GM18870 (cell line): Measurements from ENCODE around the gene GRM4.

Experiments
- ATAC-seq: cut with Tn5 transposase; IDR thresholded peaks from one replicate; pipeline ENCODE4 v1.9.1; 2021; ENCODE audit warnings: moderate library complexity; ENCODE audit not compliant: unreplicated experiment

Gene GRM4

DNA sequence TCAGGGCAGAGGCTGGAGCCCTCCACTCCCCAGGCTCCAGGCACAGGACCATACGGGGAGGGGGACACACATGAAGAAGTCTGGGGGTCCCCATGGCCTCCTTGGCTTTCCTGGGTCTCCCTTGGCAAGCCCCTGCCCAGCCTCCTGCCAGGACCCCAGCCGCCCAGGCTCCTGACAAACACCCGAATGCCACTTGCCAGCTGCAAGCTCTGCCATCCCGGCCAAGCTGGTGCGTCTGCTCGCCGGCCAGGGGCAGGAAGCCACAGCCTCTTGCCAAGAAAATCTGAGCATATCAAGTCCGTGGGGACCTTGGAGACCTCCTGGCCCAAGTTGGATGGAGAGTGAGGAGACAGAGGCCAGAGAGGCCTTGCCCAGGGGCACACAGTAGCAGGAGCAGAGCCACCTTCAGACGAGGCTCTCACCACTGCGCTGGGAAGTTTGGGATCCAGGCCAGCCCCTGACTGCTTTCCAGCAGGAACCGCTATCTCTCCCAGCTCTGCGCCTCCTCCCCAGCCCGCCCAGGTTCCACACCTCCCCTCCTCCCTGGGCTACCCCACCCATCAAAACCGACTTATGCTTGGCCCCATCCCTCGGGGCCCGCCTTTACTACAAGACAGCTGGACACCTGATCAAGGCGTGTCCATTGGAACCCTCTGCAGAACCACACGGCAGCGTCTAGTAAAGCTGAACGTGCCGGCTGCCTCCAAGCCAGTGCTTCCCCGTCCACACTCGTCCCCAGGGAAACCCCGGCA, 80.2 kb downstream of the GRM4 start:
- no peak for ATAC-seq

DNA sequence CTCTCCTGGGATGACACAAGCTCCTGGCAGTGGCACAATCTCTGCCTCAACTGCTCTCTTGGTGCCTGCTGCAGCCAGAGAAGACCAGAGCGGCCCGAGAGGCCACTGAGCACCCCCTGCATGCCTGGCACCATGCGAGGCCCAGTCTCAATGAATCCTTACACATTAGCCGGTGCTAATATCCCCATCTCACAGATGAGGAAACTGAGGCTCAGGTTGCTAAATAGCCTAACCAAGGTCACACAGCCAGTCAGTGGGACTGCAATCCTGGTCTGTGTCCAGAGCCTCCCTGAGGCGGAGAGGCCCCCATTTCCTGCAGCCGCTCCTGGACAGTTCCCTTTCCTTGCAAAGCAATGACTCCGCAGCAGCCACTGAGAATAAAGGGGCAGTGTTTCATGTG, 81.2 kb downstream of the GRM4 start:
- no peak for ATAC-seq

DNA sequence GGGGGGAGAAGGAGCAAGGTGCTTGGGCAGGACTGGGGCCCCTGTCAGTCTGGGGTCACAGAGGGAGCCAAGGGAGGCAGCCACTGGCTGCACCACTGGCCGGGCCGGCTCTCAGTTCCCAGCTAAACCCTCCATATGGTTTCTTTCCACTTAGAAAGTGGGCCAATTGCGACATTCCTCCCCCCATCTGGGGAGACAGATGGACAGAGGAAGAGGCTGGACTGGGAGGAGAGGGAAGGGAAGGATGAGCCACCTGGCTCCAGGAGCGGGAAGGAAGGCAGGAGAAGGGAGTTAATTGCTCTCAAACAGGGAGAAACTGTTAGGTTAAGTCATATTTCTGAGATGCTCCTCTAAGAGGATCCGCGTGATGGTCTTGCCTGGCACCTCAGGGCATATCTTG, 82.2 kb downstream of the GRM4 start:
- no peak for ATAC-seq

DNA sequence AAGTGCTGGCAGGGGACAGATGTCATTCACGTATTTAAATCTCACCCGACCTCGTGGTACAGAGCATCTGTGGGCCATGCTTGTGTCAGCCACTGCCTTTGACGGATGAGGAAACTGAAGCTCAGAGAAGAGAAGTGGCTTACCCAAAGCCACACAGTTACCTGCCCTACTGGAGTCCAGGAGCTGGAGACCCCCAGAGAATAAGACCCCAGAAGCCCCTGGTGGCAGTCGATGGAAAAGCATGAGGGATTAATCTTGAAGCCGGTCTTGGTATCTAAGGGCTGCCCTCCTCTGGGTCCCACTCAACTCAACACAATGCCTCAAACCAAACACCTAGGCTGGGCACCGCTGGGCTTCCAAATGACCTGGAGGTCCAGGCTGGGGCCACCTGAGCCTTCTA, 83.1 kb downstream of the GRM4 start:
- ATAC-seq: no peak

DNA sequence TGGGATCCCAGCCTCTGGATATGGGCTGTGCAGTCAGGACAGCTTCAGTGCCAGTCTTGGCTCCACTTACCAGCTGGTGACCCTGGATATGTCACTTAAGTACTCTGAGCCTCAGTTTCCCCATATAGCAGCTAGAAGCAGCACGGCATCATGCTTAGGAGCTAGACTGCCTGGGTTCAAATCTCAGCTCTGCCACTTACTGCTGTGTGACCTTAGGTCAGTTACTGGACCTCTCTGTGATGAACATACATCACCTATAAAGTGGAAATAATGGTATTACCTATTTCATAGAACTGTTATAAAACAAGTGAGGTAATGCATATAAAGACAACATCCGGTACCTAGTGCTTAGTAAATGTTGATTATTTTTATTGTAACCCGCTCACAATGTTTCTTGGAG, 83.7 kb downstream of the GRM4 start:
- no peak for ATAC-seq

DNA sequence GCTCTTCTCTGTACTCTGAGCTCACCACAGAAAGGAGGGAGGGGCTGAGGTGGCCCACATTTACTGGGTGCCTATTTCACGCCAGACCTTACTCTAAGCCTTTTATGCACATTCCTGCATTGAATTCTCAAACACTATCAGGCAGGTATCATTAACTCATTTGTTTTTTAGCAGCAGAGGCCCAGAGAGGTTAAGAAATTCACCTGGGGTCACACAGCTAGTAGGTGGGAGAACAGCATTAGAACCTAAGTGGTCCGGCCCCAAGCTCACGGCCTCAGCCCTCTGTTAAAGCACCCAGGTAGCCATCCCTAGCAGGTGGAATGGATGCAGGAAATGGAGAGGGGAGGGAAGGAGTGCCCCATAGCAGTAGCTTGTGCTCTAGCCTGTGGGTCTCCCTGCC, 84.5 kb downstream of the GRM4 start:
- ATAC-seq: no peak

DNA sequence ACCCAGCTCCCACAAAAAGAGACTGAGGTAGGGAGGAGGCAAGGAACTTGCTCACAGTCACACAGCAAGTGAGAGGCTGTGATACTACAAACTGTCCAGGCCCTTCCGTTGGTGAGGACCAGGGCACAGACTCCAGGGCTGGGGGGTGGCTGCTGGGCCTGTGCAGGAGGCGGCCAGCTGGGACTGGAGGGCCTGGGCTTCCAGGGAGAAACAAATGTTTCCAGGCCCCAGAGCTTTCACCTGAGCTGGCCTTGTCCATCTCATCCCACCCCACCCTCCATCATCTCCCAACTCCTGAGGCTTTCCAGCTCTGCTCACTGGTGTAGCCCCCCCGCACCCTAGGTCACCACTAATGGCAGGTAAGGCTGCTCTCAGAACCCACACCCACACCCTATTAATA, 86.0 kb downstream of the GRM4 start:
- no peak for ATAC-seq

DNA sequence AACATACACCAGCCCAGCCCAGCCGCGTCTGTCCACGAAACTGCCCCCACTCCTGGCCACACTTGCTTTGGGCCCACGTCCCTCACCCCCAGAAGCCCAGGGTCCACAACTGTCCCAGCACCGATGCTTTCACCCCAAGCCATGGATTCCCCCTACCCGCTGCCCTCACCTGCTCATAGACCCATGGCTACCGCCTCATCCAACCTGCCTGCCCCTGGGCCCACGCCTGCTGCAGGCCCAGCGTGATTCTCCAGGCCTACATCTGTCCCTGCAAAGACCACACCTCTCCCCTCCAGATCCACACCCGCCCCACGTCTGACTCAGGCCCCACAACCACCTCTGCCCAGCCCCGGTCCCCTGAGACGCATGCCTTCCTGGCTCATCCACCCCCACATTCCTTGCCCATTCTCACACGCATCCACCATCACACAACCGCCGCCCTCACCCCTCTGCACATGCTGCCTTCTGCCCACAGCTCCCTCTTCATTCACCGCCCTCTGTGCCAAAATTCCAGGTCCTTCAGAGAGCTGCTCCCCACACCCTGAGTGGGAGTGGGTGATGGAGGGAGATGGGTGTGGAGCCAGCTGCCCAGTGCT, 86.7 kb downstream of the GRM4 start:
- ATAC-seq: no peak

DNA sequence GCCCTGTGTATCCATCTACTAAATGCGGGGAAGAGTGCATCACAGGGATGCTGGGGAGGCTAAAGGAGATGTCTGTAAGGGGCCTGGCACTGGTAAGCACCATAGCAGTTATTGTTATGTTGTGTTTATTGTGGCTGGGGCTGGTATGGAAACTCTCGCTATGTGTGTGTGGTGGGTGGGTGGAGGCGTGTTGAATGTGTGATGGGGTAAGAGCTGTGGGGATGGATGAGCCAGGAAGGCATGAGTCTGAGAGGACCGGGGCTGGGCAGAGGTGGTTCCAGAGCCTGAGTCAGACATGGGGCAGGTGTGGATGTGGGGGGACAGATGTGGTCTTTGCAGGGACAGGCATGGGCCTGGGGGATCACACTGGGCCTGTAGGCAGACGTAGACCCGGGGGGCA, 88.1 kb downstream of the GRM4 start:
- no peak for ATAC-seq

DNA sequence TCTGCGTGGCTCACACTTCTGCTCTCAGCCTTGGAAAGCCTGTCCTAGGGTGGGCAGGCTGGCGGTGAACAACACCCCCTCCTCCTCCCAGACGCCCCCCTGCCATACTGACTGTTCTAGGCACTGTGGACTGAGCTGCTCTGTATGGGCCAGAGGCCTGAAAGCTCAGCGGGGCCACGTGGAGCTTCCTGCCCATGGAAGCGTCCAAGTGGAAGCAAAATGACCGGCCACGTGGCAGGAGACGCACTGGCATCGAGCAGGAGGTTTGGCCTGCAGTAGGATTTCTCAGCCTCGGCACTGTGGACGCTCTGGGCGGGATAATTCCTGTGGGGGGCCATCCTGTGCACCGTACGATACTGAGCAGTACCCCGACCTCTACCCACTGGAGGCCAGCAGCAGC, 88.7 kb downstream of the GRM4 start:
- no peak for ATAC-seq

DNA sequence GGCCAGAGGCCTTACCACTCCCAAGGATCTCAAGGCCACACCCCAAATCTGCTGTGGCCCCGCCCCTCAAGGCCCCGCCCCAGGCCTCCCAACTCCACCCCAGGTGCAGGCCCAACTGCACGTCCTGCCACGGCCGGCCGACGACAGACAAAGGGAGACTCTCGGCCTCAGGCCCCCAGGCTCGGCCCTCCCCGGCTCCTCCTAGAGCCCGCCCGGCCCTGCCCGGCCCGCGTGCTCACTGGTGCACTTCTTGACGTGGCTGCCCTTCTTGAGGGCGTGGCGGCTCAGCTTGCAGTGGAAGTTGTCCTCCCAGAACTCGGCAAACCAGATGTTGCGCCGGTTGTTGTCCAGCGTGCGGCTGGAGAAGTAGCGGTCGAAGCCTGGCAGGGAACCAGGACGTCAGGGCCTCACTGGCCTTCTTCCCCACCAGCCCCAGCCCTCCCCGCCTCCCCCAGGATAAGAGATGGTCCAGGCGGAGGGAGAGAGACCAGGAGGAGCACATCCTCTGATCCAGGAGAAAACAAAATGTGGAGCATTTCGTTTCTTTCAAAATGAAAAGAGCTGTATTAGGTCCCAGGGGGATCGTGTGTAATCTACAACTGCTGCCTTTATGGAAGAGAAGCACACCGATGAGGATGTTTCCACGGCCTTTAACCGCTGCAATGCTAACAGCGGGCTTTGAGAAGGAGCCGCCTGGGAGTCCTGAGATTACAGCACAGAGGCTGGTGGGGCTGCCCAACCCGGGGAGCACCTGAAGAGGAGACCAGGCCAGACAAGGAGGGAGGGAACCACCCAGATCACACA, 89.4 kb downstream of the GRM4 start:
- ATAC-seq: no peak

DNA sequence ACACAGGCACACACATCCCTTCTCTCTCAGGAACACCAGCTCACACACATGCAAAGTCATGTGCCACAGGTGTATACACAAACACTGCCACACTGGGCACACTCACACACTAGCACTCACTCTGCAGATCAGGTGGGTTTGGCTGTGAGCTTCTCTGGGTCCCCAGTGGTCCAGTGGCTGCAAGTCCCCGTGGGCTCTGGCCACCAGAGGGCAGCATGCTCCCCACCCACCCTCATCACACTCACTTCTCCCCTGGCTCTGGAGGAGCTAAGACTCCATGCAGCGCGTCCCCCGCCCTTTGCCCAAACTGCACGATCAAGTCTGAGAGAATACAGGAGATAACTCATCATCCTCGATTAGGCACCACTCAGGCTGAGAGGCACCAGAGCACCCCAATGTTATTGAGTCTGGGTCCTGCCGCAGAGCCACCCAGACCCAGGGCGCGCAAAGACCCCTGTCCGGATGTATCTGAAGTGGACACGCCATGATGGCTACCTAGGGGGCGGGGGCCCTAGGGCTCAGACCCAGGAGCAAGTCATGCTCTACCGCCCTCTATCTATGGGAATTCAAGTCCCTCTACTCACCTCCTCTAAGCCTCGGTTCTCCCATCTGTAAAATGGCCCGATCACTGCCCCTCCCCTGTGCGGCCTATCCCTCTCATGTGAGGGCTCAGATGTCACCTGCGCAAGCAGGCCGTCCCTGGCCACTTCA, 90.5 kb downstream of the GRM4 start:
- ATAC-seq: no peak

DNA sequence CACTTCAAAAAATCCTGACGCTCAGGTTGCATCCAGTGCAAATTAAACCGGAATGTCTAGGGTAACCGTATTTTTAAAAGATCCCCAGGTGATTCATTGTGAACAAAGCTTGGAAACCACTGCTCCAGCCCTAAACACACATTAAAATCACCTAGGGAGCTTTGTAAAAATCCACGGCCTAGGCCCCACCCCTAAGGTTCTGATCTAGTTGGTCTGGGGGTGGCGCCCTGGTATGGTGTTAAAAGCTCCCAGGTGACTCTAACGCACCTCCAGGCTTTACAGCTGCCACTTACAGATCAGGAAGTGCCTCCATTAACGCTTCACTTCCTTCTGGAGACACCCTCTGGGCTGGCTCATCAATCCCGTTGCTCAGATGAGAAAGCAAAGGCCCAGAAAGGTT, 92.2 kb downstream of the GRM4 start:
- ATAC-seq: no peak

DNA sequence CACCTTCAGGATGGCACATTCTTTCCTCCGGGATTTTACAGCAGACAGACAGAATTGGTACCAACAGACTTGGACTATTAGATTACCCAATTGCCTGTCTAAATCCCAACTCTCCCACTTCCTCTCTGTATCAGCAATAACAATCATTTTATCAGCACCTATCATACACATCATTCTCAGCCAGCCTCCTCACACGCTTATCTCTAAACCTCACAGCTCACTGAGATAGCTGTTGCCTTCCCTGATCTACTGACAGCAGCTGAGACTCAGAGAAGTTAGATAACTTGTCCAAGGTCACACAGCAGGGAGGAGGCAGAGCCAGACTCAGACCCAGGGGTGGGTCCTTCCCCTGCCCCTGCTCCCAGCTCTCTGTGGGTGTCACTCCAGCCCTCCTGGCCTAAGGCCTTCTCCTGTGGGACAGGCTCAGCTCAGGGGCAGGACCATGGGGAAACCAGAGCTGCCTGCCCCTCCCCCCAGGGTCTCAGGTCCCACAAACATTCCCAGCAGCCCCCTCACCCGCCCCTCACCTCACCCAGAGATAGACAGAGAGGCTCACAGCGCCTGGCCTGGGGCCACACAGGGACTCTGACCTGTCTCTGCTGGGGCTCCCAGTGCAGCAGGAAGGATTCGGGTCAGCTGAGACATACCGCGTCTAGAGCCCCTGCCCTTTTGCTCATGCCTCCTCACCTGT, 92.8 kb downstream of the GRM4 start:
- ATAC-seq: no peak

DNA sequence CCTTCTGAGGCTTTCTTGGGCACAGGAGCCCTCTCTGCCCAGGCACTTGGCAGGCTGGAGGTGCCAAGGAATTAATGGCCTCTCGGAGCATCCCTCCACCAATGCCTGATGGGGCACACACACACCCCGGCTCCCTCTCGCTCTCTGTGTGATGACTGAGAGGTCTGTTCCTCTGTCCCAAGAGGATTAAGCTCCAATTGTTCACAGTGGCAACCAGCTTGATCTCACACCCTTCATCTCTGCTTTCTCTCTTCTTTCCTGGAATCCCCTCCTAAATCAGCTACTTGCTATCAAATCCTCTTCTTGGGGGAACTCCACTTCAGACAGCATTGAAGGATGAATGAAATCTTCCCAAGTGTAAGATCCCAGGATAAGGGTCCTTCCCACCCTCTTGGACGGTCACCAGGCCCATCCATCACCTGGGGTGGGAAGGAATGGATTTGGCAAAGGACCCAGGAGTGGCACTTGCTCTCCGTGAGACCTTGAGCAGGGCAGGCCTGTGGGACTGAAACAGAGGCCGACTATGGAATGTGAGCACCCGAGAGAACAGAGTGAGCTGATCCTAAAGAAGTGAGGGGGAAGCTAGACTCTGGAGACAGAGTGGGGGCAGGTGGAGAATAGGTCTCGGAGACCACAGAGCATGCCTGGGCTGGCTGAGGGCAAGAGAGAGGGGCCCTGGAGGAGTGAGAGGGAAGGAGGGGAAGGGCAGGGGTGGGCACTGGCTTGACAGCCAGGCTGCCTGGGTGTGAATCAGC, 93.6 kb downstream of the GRM4 start:
- ATAC-seq: no peak

DNA sequence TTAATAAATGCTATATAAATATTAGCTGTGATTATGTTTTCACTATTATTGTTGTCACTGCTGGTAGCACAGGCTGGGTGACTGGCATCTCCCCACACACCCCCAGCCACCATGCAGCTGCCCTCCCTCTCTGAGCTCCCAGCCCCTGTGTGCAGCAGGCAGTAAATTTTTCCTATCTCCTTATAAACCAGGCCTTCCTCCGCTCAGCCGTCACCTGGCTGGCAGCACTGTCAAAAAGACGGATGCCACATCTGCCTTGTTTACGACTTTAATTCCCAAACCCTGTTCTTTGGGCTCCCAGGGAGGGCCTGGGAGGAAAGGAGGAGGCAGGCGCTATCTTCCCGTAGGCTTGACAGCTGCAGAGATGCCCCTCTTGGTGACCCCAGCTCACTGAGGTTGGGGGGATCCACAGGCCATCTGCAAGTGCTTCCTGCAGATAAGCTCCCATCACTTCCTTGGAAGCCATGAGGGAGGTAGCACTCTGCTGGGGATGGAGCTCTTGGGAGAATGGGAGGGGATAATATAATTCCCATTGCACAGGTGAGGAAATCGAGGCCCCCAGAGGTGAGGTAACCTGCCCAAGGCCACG, 94.5 kb downstream of the GRM4 start:
- no peak for ATAC-seq

DNA sequence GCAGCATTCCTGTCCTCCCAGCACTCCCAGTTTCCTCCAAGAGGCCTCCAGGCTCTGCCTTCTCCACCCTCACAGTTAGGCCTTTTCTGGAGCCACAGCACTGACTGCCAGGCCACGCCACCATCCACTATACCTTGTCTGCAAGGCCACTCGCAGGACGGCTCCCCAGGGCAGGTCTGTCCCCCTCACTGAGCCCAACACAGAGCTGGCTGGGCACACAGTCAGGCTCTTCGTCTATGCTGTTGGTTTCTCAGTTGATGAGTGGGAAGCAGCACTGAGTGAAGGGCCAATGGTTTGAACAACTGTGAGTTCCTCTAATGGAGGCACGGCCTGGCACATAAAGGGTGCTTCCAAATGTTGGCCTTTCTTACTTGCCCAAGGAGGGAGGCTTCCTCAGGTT, 95.2 kb downstream of the GRM4 start:
- no peak for ATAC-seq

DNA sequence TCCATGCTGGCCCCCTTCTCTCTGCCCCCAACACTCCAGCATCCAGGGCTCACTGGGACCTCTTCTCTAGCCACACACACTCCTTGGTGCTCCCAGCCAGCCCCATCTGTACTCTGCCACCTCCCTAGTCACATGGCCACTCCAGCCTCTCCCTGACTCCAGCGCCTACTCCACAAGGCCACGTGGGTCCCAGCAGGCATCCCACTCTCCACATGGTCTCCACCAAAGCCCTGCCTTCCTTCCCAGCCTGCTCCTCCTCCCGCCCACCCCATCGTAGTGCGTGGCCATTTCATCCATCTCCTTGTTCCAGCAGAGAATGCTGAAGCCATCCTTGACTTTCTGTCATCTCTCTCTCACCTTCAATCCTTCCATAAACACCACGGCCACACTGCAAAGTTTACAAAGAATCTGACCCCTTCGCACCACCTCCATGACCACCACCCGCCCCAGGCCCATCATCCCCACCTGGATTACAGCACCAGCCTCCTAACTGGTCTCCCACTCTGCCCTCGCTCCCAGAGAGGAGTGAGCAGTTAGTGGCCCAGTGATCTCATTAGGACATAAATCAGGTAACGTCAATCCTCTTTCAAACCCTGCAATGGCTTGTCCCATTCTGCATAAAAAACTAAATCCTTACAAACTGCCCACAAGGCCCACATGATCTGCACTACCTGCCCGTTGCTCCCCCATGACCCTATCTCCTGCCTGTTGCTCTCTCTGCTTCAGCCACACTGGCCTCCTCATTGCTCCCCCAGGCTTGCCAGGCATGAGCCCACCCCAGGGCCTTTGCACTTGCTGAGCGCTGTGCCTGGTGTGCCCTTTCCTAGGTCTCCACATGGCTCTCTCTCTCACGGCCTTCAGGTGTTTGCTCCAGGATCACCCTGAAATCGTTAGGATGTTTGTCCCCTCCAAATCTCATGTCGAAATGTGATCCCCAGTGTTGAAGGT, 96.2 kb downstream of the GRM4 start:
- no peak for ATAC-seq
